GM12878 (cell line): Measurements from ENCODE around the gene C15orf39. TPM values are rescaled to one million over a fixed set of nuclear protein-coding genes. Genes with fewer than 3 reads are reported as not detected.
A peak's percentile ranks its signal among the peaks of the same experiment; 100 is the strongest.

Experiments
- ATF2 ChIP-seq: IDR thresholded peaks from 2 replicates; pipeline ENCODE4 v1.6.1; 2012; ENCODE audit warnings: low read length, inconsistent platforms
- BACH1 ChIP-seq: fragments of 450-650 bp; IDR thresholded peaks from 2 replicates; pipeline ENCODE4 v1.6.1; 2017; ENCODE audit warnings: mild to moderate bottlenecking, borderline replicate concordance
- BCL11A ChIP-seq: IDR thresholded peaks from 2 replicates; pipeline ENCODE4 v1.6.1; 2011; ENCODE audit warnings: low read depth, low read length
- BHLHE40 ChIP-seq, 2 experiments: fragments of 450-650 bp in 1 of 2; IDR thresholded peaks; 2 replicates each; pipeline ENCODE4 v1.6.1; 2011 to 2017; ENCODE audit warnings: low read depth in 2 of 2, borderline replicate concordance in 1 of 2, improper control_type of control experiment in 1 of 2, low read length in 1 of 2, mild to moderate bottlenecking in 1 of 2
- DPF2 ChIP-seq: fragments of 450-650 bp; IDR thresholded peaks from 2 replicates; pipeline ENCODE4 v1.6.1; 2017; ENCODE audit warnings: mild to moderate bottlenecking
- EP300 ChIP-seq, 2 experiments: fragments of 150-350 bp in 1 of 2; IDR thresholded peaks; 2 replicates each; pipeline ENCODE4 v1.6.1; 2011 to 2012; ENCODE audit warnings: low read depth in 2 of 2, low read length in 2 of 2, borderline replicate concordance in 1 of 2, improper control_type of control experiment in 1 of 2, inconsistent platforms in 1 of 2; ENCODE audit not compliant: control insufficient read depth in 1 of 2
- JUNB ChIP-seq: IDR thresholded peaks from 2 replicates; pipeline ENCODE4 v1.6.1; 2016; ENCODE audit warnings: antibody characterized with exemption, mild to moderate bottlenecking
- MEF2B ChIP-seq: fragments of 450-650 bp; IDR thresholded peaks from 2 replicates; pipeline ENCODE4 v1.6.1; 2018; ENCODE audit warnings: mild to moderate bottlenecking, moderate library complexity; ENCODE audit not compliant: partially characterized antibody, poor library complexity, severe bottlenecking
- NFYA ChIP-seq: IDR thresholded peaks from 2 replicates; pipeline ENCODE4 v1.6.1; 2011; ENCODE audit warnings: low read depth, mild to moderate bottlenecking, low read length, improper control_type of control experiment, borderline replicate concordance
- NR2F1 ChIP-seq: fragments of 450-650 bp; conservative IDR thresholded peaks from 2 replicates; pipeline ENCODE4 v1.6.1; 2017; ENCODE audit warnings: mild to moderate bottlenecking
- PAX5 ChIP-seq: IDR thresholded peaks from 2 replicates; pipeline ENCODE4 v1.6.1; 2011; ENCODE audit warnings: low read depth, low read length, borderline replicate concordance
- POLR2A ChIP-seq: IDR thresholded peaks from 2 replicates; pipeline ENCODE4 v1.6.1; 2011; ENCODE audit warnings: low read depth, mild to moderate bottlenecking, low read length
- POLR2AphosphoS5 ChIP-seq: IDR thresholded peaks from 2 replicates; pipeline ENCODE4 v1.6.1; 2011; ENCODE audit warnings: mild to moderate bottlenecking, low read length, inconsistent platforms
- SIN3A ChIP-seq: IDR thresholded peaks from 2 replicates; pipeline ENCODE4 v1.6.1; 2012; ENCODE audit warnings: low read depth, low read length, improper control_type of control experiment
- TCF12 ChIP-seq: IDR thresholded peaks from 2 replicates; pipeline ENCODE4 v1.6.1; 2011; ENCODE audit warnings: low read depth, mild to moderate bottlenecking, low read length
- ZNF217 ChIP-seq: fragments of 450-650 bp; IDR thresholded peaks from 2 replicates; pipeline ENCODE4 v1.6.1; 2017; ENCODE audit warnings: antibody characterized with exemption, mild to moderate bottlenecking
- polyA plus RNA-seq, 11 experiments: library from polyadenylated mRNA; depleted of rRNA in 4 of 11; unstranded in 6 of 11; stranded (reverse) in 5 of 11; fragments of >200 nt; fragmentation: Nextera tagmentation in 4 of 11; fragmentation: Illumina TruSeq in 1 of 11; extraction: Ambion mirVana in 4 of 11; extraction: Trizol in 1 of 11; gene quantifications; 1 replicate in 1 of 11; 2 replicates in 10 of 11; pipeline versions ENCODE4 v1.2.1 to v1.2.3, GENCODE V29; 2011 to 2016; ENCODE audit warnings: inconsistent platforms in 2 of 11, missing spikeins in 2 of 11, low read depth in 1 of 11
- total RNA-seq, 4 experiments: library from RNA; depleted of rRNA in 3 of 4; stranded (reverse); fragments of >200 nt in 3 of 4; fragmentation: Illumina TruSeq in 1 of 4; extraction: Trizol in 1 of 4; gene quantifications; 2 replicates each; pipeline versions ENCODE4 v1.2.1 to v1.2.3, GENCODE V29; 2013 to 2021
- TF ChIP-seq, protein P1 (sequence below): IDR thresholded peaks from 2 replicates; pipeline ENCODE4 v1.6.1; 2012; ENCODE audit warnings: low read depth, low read length, improper control_type of control experiment
- TF ChIP-seq, protein P2 (sequence below): IDR thresholded peaks from 2 replicates; pipeline ENCODE4 v1.6.1; 2011; ENCODE audit warnings: borderline replicate concordance, low read depth, mild to moderate bottlenecking, moderate library complexity, mixed read lengths, low read length; ENCODE audit not compliant: insufficient read depth; ENCODE audit errors: extremely low read length

Gene C15orf39
- total and polyA plus RNA-seq, 10 of the 15 experiments (the other 5 are each of a cell fraction or from before 2014, with no cell fraction given) = 2.3 to 139 (median 33.0) TPM

GRCh38 chr15:75202251-75203016 lies 752 bp downstream of the C15orf39 start (continued):
- peak; percentile 69; the same call in 1 of the 2 replicates for TF ChIP-seq DPF2
- TF ChIP-seq NR2F1 = peak; percentile 50
- 0 out of 2 replicates have a peak, but pooled peaks have one; percentile 8 for TF ChIP-seq ZNF217
- TF ChIP-seq TCF12 = 0 out of 2 replicates have a peak, but pooled peaks have one; percentile 49
- TF ChIP-seq PAX5 = peak; percentile 80
- TF ChIP-seq POLR2AphosphoS5 = peak; percentile 88
- TF ChIP-seq SIN3A = peak; percentile 50; the same call in 1 of the 2 replicates
- peak; percentile 92 for TF ChIP-seq POLR2A
- TF ChIP-seq, protein P1, sequence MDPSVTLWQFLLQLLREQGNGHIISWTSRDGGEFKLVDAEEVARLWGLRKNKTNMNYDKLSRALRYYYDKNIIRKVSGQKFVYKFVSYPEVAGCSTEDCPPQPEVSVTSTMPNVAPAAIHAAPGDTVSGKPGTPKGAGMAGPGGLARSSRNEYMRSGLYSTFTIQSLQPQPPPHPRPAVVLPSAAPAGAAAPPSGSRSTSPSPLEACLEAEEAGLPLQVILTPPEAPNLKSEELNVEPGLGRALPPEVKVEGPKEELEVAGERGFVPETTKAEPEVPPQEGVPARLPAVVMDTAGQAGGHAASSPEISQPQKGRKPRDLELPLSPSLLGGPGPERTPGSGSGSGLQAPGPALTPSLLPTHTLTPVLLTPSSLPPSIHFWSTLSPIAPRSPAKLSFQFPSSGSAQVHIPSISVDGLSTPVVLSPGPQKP = peak; percentile 26; the same call in 1 of the 2 replicates
- no peak for TF ChIP-seq BCL11A
- TF ChIP-seq, protein P2, sequence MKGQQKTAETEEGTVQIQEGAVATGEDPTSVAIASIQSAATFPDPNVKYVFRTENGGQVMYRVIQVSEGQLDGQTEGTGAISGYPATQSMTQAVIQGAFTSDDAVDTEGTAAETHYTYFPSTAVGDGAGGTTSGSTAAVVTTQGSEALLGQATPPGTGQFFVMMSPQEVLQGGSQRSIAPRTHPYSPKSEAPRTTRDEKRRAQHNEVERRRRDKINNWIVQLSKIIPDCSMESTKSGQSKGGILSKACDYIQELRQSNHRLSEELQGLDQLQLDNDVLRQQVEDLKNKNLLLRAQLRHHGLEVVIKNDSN = peak; percentile 39
- TF ChIP-seq MEF2B = peak; percentile 47
- TF ChIP-seq EP300 (IDR thresholded peaks at IDR 0.05; ENCODE audit: borderline replicate concordance in 1 of 2, control insufficient read depth in 1 of 2, low read depth in 2 of 2, low read length in 2 of 2) = 0 out of 4 replicates have a peak, but pooled peaks of 1 of the 2 experiments have one; percentile 31
- no peak for TF ChIP-seq NFYA
- no peak for TF ChIP-seq ATF2
- no peak for TF ChIP-seq JUNB
- TF ChIP-seq BACH1 = peak; percentile 88
- peak; percentile 100 for TF ChIP-seq BHLHE40 (IDR thresholded peaks at IDR 0.05; ENCODE audit: borderline replicate concordance in 1 of 2, low read depth in 2 of 2, low read length in 1 of 2)
- TF ChIP-seq, all 136 proteins: peak for 34
